ENCODE results near the gene ZXDC. TPM values are rescaled to one million over a fixed set of nuclear protein-coding genes. Genes with fewer than 3 reads are reported as not detected.

ZXDC gene
- total RNA-seq, 1 donor from 2014 or later, result 38.4 TPM

DNA sequence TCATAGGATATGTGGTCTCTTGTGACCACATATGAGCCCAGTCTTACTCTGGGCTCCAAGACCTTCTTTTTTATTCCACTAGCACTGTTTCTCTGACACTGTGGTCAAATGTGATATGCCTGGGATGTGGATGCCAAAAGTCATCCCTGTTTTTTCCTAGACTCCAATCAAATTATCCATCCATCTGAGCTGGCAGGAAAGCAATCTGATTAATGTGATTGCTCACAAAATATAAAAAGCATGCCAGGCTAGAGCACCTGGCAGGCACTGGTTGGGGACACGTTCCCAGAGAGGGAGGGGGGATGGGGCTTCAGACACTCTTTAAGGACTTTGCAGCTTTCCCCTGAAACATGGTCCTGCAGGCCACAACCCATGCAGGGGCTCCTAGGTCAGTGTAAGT is 84.1 kb downstream of the ZXDC start:
- Histone ChIP-seq H3K36me3 (ENCODE audit: control insufficient read depth, insufficient read depth, low read length) (no peaks in the 10 kb centered on the region), H3K4me3 (ENCODE audit: low read depth, low read length) (no peak overlapping the region), H3K27me3 (ENCODE audit: control insufficient read depth, insufficient read depth, low read length) (peaks cover 39% of the 10 kb centered on the region)
- TF ChIP-seq, protein P1, sequence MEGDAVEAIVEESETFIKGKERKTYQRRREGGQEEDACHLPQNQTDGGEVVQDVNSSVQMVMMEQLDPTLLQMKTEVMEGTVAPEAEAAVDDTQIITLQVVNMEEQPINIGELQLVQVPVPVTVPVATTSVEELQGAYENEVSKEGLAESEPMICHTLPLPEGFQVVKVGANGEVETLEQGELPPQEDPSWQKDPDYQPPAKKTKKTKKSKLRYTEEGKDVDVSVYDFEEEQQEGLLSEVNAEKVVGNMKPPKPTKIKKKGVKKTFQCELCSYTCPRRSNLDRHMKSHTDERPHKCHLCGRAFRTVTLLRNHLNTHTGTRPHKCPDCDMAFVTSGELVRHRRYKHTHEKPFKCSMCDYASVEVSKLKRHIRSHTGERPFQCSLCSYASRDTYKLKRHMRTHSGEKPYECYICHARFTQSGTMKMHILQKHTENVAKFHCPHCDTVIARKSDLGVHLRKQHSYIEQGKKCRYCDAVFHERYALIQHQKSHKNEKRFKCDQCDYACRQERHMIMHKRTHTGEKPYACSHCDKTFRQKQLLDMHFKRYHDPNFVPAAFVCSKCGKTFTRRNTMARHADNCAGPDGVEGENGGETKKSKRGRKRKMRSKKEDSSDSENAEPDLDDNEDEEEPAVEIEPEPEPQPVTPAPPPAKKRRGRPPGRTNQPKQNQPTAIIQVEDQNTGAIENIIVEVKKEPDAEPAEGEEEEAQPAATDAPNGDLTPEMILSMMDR (IDR thresholded peaks at IDR 0.05; ENCODE audit: insufficient read depth, low read length, poor library complexity, severe bottlenecking), result no peak
- DNase-seq (ENCODE audit: low read depth), result no peak

- TF ChIP-seq, protein P1 (IDR thresholded peaks at IDR 0.05; ENCODE audit: insufficient read depth, low read length, poor library complexity, severe bottlenecking), result no peak
- Histone ChIP-seq H3K27me3 (ENCODE audit: control insufficient read depth, insufficient read depth, low read length) (peaks cover 37% of the 10 kb centered on the region), H3K4me3 (ENCODE audit: low read depth, low read length) (no peak overlapping the region), H3K36me3 (ENCODE audit: control insufficient read depth, insufficient read depth, low read length) (no peaks in the 10 kb centered on the region)
- DNase-seq (ENCODE audit: low read depth), result no peak
Measured at GRCh38 chr3:126390751-126391150, 84.9 kb downstream of the ZXDC start.

GRCh38 chr3:126390201-126390600 is 85.5 kb downstream of the ZXDC start:
- TF ChIP-seq, protein P1 (IDR thresholded peaks at IDR 0.05; ENCODE audit: insufficient read depth, low read length, poor library complexity, severe bottlenecking), result no peak
- no peak for DNase-seq (ENCODE audit: low read depth)
- peaks cover 33% of the 10 kb centered on the region for H3K27me3 ChIP-seq (ENCODE audit: control insufficient read depth, insufficient read depth, low read length)
- no peaks in the 10 kb centered on the region for H3K36me3 ChIP-seq (ENCODE audit: control insufficient read depth, insufficient read depth, low read length)
- no peak overlapping the region for H3K4me3 ChIP-seq (ENCODE audit: low read depth, low read length)

GRCh38 chr3:126389794-126390146 is 85.9 kb downstream of the ZXDC start:
- Histone ChIP-seq H3K27me3 (ENCODE audit: control insufficient read depth, insufficient read depth, low read length) (peaks cover 29% of the 10 kb centered on the region), H3K36me3 (ENCODE audit: control insufficient read depth, insufficient read depth, low read length) (no peaks in the 10 kb centered on the region), H3K4me3 (ENCODE audit: low read depth, low read length) (no peak overlapping the region)
- DNase-seq (ENCODE audit: low read depth), result no peak
- TF ChIP-seq, protein P1 (IDR thresholded peaks at IDR 0.05; ENCODE audit: insufficient read depth, low read length, poor library complexity, severe bottlenecking), result no peak

DNA sequence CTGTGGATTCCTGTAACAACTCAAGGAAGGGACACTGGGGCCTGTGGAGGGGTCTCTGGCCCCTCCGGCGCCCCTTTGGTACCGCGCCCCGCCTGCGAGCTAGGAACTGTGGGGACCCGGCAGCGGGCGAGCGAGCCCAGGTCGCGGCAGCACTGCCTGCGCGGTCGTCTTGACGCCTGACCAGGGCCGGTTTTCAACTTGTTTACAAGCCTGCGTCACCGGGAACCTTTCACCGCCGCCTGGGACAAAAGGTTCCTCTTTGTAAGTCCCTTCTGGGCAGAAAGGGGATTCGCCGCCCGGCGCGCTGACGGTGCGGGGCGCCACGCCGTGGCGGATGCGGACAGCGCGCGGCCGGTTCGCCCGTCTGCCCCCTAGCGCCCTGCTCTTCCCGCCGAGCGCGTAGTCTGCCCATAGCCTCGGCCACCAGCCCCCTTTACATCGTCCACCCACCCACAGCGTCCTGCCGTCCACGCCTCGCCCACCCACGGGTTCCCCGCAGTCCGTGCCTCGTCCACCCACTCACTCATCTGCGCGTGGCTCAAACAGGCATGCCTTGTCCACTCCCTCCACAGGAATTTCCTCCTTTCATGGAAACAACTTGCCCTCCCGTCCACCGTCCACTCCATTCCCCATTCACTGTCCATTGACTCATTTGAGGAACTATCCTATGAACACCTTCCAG is 86.4 kb downstream of the ZXDC start:
- H3K4me3 ChIP-seq (ENCODE audit: low read depth, low read length), result peak overlapping the region; percentile 16
- TF ChIP-seq, protein P1 (IDR thresholded peaks at IDR 0.05; ENCODE audit: insufficient read depth, low read length, poor library complexity, severe bottlenecking), result peak; percentile 70
- H3K36me3 ChIP-seq (ENCODE audit: control insufficient read depth, insufficient read depth, low read length), result no peaks in the 10 kb centered on the region
- H3K27me3 ChIP-seq (ENCODE audit: control insufficient read depth, insufficient read depth, low read length), result peaks cover 24% of the 10 kb centered on the region
- DNase-seq (ENCODE audit: low read depth), result no peak

Other genes with a start within 250 kb of the ZXDC start
- gene KLF15, start 118.5 kb downstream of the ZXDC start, total RNA-seq, result 0.55 and 0.67 TPM in 2 replicates
- gene CFAP100, start 81.0 kb downstream of the ZXDC start, total RNA-seq, result not detected in 2 replicates
- not detected in 2 replicates for gene UROC1, start 41.9 kb upstream of the ZXDC start, total RNA-seq
- 1.1 TPM in 1 of 2 replicates, not detected in the other for gene CHST13, start 48.3 kb upstream of the ZXDC start, total RNA-seq
- not detected in 2 replicates for gene C3orf22, start 83.0 kb upstream of the ZXDC start, total RNA-seq
- 5.5 and 6.2 TPM in 2 replicates for gene TXNRD3, start 179.2 kb upstream of the ZXDC start, total RNA-seq
- 28.7 and 30.1 TPM in 2 replicates for gene CHCHD6, start 228.3 kb upstream of the ZXDC start, total RNA-seq